T-cell (primary cell): Measurements from ENCODE around the gene FAXDC2. TPM values are rescaled to one million over a fixed set of nuclear protein-coding genes. Genes with fewer than 3 reads are reported as not detected.

Experiments
- ATAC-seq, 4 experiments: fragments of 200-7000 bp in 3 of 4; fragments of 150-1000 bp in 1 of 4; cut with Tn5 transposase; replicated peaks in 1 of 4; 1 replicate in 3 of 4; 2 replicates in 1 of 4; pipeline ENCODE4 v1.10.0; 2021; ENCODE audit warnings: moderate library complexity in 3 of 4, mild to moderate bottlenecking in 2 of 4, moderate number of reproducible peaks in 1 of 4
- CTCF ChIA-PET, 2 donors: fragments of 300-600 bp; sonication (Branson Sonifier 250); formaldehyde crosslinking; loops; one replicate each; lab custom pipeline; 2022; ENCODE audit warnings: antibody characterized with exemption in 2 of 2; lab: Charles Lee
- POLR2A ChIA-PET, 2 donors: fragments of 300-600 bp; sonication (Branson Sonifier 250); formaldehyde crosslinking; loops; one replicate each; lab custom pipeline; 2022; ENCODE audit warnings: antibody characterized with exemption in 2 of 2; lab: Charles Lee
- DNase-seq, 35 experiments: peaks; one replicate each; pipeline versions ENCODE4 v3.0.0 to v3.0.0-alpha.2; 2013 to 2023
- H3K27ac ChIP-seq: one replicate; pipeline ENCODE4 v1.5.1; 2013; ENCODE audit warnings: low read length
- H3K27me3 ChIP-seq, 2 experiments: replicated peaks in 1 of 2; 1 replicate in 1 of 2; 2 replicates in 1 of 2; pipeline versions ENCODE4 v1.6.1 to v1.7.0; 2013; ENCODE audit warnings: low read length in 1 of 2, mixed read lengths in 1 of 2; ENCODE audit not compliant: control insufficient read depth in 2 of 2, insufficient read depth in 2 of 2; ENCODE audit errors: extremely low read depth in 1 of 2
- H3K36me3 ChIP-seq, 2 donors: 1 replicate in 1 of 2; 2 replicates in 1 of 2; pipeline versions ENCODE4 v1.6.1 to v1.7.0; 2013; ENCODE audit warnings: low read length in 1 of 2; ENCODE audit not compliant: control insufficient read depth in 2 of 2, insufficient read depth in 1 of 2; ENCODE audit errors: extremely low read depth in 1 of 2
- H3K4me1 ChIP-seq, 2 experiments: 1 replicate in 1 of 2; 2 replicates in 1 of 2; pipeline versions ENCODE4 v1.6.1 to v1.7.0; 2013; ENCODE audit warnings: low read length in 2 of 2, mixed read lengths in 1 of 2; ENCODE audit not compliant: insufficient read depth in 2 of 2, control insufficient read depth in 1 of 2; ENCODE audit errors: extremely low read depth in 1 of 2
- H3K4me3 ChIP-seq, 2 donors: 1 replicate in 1 of 2; 2 replicates in 1 of 2; pipeline versions ENCODE4 v1.5.1 to v1.7.0; 2013; ENCODE audit warnings: mild to moderate bottlenecking in 2 of 2, low read length in 1 of 2, moderate library complexity in 1 of 2; ENCODE audit not compliant: control insufficient read depth in 1 of 2; ENCODE audit errors: extremely low read depth in 1 of 2
- H3K9me3 ChIP-seq: 2 replicates; pipeline ENCODE4 v1.7.0; 2013
- H3K27ac Mint-ChIP-seq, 2 donors: one replicate each; pipeline ENCODE4 v1.8.0; 2020 to 2021; ENCODE audit warnings: mild to moderate bottlenecking in 2 of 2, mixed read lengths in 2 of 2
- H3K27me3 Mint-ChIP-seq, 2 donors: one replicate each; pipeline ENCODE4 v1.8.0; 2021 to 2022; ENCODE audit warnings: mixed read lengths in 2 of 2
- H3K36me3 Mint-ChIP-seq: one replicate; pipeline ENCODE4 v1.8.0; 2021; ENCODE audit warnings: mixed read lengths
- H3K4me1 Mint-ChIP-seq, 3 donors: one replicate each; pipeline ENCODE4 v1.8.0; 2020 to 2022; ENCODE audit warnings: mixed read lengths in 3 of 3, mild to moderate bottlenecking in 1 of 3
- H3K4me3 Mint-ChIP-seq, 3 donors: one replicate each; pipeline ENCODE4 v1.8.0; 2020 to 2022; ENCODE audit warnings: mild to moderate bottlenecking in 3 of 3, mixed read lengths in 3 of 3, moderate library complexity in 3 of 3
- H3K9me3 Mint-ChIP-seq, 3 donors: one replicate each; pipeline ENCODE4 v1.8.0; 2020 to 2022; ENCODE audit warnings: mixed read lengths in 3 of 3
- WGBS: methylation state at CpG from one replicate; pipeline ENCODE4 v1.1.5; 2013; ENCODE audit warnings: missing lambda C conversion rate; ENCODE audit not compliant: insufficient coverage; 5-methylcytosine and 5-hydroxymethylcytosine counted together
- total RNA-seq, 35 experiments: library from RNA in 6 of 35; stranded (reverse) in 6 of 35; fragments of 120-200 nt in 1 of 35; gene quantifications; one replicate each; pipeline versions ENCODE4 v1.2.1 to v1.2.4 and lab custom pipeline; 2013 to 2026

The FAXDC2 gene
- total RNA-seq, 5 donors from 2014 or later (not counting 1 experiment from before 2014, with no cell fraction given) = 0.29 to 0.44 (median 0.38) TPM; not detected in 1

GRCh38 chr5:154794525-154795234 lies 55.7 kb downstream of the FAXDC2 start:
- no peak overlapping the region for H3K4me3 Mint-ChIP-seq
- DNase-seq = no peak
- POLR2A ChIA-PET = no interaction called here
- H3K27ac ChIP-seq = no peak overlapping the region
- no peak for ATAC-seq
- no CpG with 5 or more reads among the region's 7 CpGs for WGBS
- no peaks in the 10 kb centered on the region for H3K4me1 ChIP-seq
- no peak overlapping the region for H3K27ac Mint-ChIP-seq
- peaks cover 9 to 71% of the 10 kb centered on the region in 2 donors for H3K36me3 ChIP-seq
- H3K9me3 Mint-ChIP-seq = no peaks in the 10 kb centered on the region
- peaks cover 0 to 10% (median 10%) of the 10 kb centered on the region in 3 donors for H3K4me1 Mint-ChIP-seq
- no peaks in the 10 kb centered on the region for H3K27me3 Mint-ChIP-seq
- H3K4me3 ChIP-seq = no peak overlapping the region
- no peaks in the 10 kb centered on the region for H3K9me3 ChIP-seq
- peaks cover 57% of the 10 kb centered on the region for H3K36me3 Mint-ChIP-seq
- CTCF ChIA-PET = no interaction called here
- H3K27me3 ChIP-seq = no peaks in the 10 kb centered on the region

- Histone ChIP-seq H3K27ac (no peak overlapping the region), H3K4me1 (no peaks in the 10 kb centered on the region), H3K9me3 (no peaks in the 10 kb centered on the region), H3K36me3 (peaks cover 7 to 63% of the 10 kb centered on the region in 2 donors), H3K4me3 (no peak overlapping the region), H3K27me3 (no peaks in the 10 kb centered on the region)
- Mint-ChIP-seq H3K9me3 (no peaks in the 10 kb centered on the region), H3K4me1 (peaks cover 0 to 8% (median 7%) of the 10 kb centered on the region in 3 donors), H3K4me3 (no peak overlapping the region), H3K36me3 (peaks cover 49% of the 10 kb centered on the region), H3K27ac (no peak overlapping the region), H3K27me3 (no peaks in the 10 kb centered on the region)
- 89% methylated on average over 5 of the region's 32 CpGs for WGBS
- POLR2A ChIA-PET = no interaction called here
- DNase-seq (no peak), ATAC-seq (no peak)
- CTCF ChIA-PET = interaction anchor here in 1 of 2 donors (1.1 kb wide), 1 partner anchor 26 kb away, joined by 3 read pairs; no protein-coding TSS in a partner anchor
Measured at GRCh38 chr5:154793599-154794524, 56.5 kb downstream of the FAXDC2 start.

- ATAC-seq (no peak), DNase-seq (no peak)
- Mint-ChIP-seq H3K27ac (no peak overlapping the region), H3K27me3 (no peaks in the 10 kb centered on the region), H3K9me3 (no peaks in the 10 kb centered on the region), H3K4me3 (no peak overlapping the region), H3K4me1 (peaks cover 21 to 28% (median 26%) of the 10 kb centered on the region in 3 donors), H3K36me3 (peaks cover 40% of the 10 kb centered on the region)
- WGBS = 94% methylated on average over 3 of the region's 3 CpGs
- ChIA-PET CTCF (no interaction called here), POLR2A (interaction anchor here in 1 of 2 donors (0.5 kb wide), 1 partner anchor 22 kb away, joined by 5 read pairs; no protein-coding TSS in a partner anchor)
- Histone ChIP-seq H3K4me3 (no peak overlapping the region), H3K36me3 (peaks cover 7 to 52% of the 10 kb centered on the region in 2 donors), H3K27ac (no peak overlapping the region), H3K9me3 (no peaks in the 10 kb centered on the region), H3K4me1 (peaks cover 11 to 20% of the 10 kb centered on the region in 2 experiments), H3K27me3 (no peaks in the 10 kb centered on the region)
Measured at GRCh38 chr5:154791535-154791934, 58.9 kb downstream of the FAXDC2 start.

- no peak for DNase-seq
- Histone ChIP-seq H3K27me3 (no peaks in the 10 kb centered on the region), H3K36me3 (peaks cover 9 to 29% of the 10 kb centered on the region in 2 donors), H3K27ac (no peak overlapping the region), H3K4me3 (no peak overlapping the region), H3K4me1 (peaks cover 17 to 47% of the 10 kb centered on the region in 2 experiments), H3K9me3 (no peaks in the 10 kb centered on the region)
- peak overlapping the region in 2 of 3 donors; percentile 28 to 46 for H3K4me3 Mint-ChIP-seq
- H3K27ac Mint-ChIP-seq = peak overlapping the region; percentile 89 to 92
- no peaks in the 10 kb centered on the region for H3K9me3 Mint-ChIP-seq
- H3K36me3 Mint-ChIP-seq = peaks cover 21% of the 10 kb centered on the region
- CTCF ChIA-PET = no interaction called here
- no peaks in the 10 kb centered on the region for H3K27me3 Mint-ChIP-seq
- ATAC-seq = no peak
- whole genome bisulfite sequencing = no CpG with 5 or more reads among the region's 5 CpGs
- peaks cover 54 to 59% (median 57%) of the 10 kb centered on the region in 3 donors for H3K4me1 Mint-ChIP-seq
- POLR2A ChIA-PET = interaction anchor here in 1 of 2 donors (0.7 kb wide), 1 partner anchor 115 kb away, joined by 6 read pairs; no protein-coding TSS in a partner anchor
Measured at GRCh38 chr5:154788212-154788611, 62.2 kb downstream of the FAXDC2 start.

- no peak overlapping the region for H3K4me3 Mint-ChIP-seq
- no peaks in the 10 kb centered on the region for H3K9me3 ChIP-seq
- H3K36me3 ChIP-seq = peaks cover 2 to 11% of the 10 kb centered on the region in 2 donors
- no peaks in the 10 kb centered on the region for H3K27me3 ChIP-seq
- CTCF ChIA-PET = interaction anchor here in 1 of 2 donors (0.5 kb wide), 1 partner anchor 85 kb away, joined by 3 read pairs; no protein-coding TSS in a partner anchor
- peaks cover 72 to 77% (median 75%) of the 10 kb centered on the region in 3 donors for H3K4me1 Mint-ChIP-seq
- H3K27me3 Mint-ChIP-seq = no peaks in the 10 kb centered on the region
- DNase-seq (no peak), ATAC-seq (no peak)
- H3K36me3 Mint-ChIP-seq = peaks cover 9% of the 10 kb centered on the region
- POLR2A ChIA-PET = no interaction called here
- 100% methylated on average over 1 of the region's 2 CpGs for WGBS
- peak overlapping the region; percentile 48 to 92 for H3K27ac Mint-ChIP-seq
- no peak overlapping the region for H3K4me3 ChIP-seq
- H3K27ac ChIP-seq = no peak overlapping the region
- H3K9me3 Mint-ChIP-seq = no peaks in the 10 kb centered on the region
- H3K4me1 ChIP-seq = peaks cover 20 to 63% of the 10 kb centered on the region in 2 experiments
Measured at GRCh38 chr5:154786414-154786813, 64.0 kb downstream of the FAXDC2 start.

GRCh38 chr5:154784856-154785255 lies 65.5 kb downstream of the FAXDC2 start:
- H3K4me3 Mint-ChIP-seq = peak overlapping the region in 1 of 3 donors; percentile 17
- peaks cover 85 to 89% (median 87%) of the 10 kb centered on the region in 3 donors for H3K4me1 Mint-ChIP-seq
- no peaks in the 10 kb centered on the region for H3K27me3 Mint-ChIP-seq
- Histone ChIP-seq H3K4me1 (peaks cover 22 to 78% of the 10 kb centered on the region in 2 experiments), H3K27me3 (no peaks in the 10 kb centered on the region), H3K4me3 (no peak overlapping the region), H3K27ac (no peak overlapping the region), H3K9me3 (no peaks in the 10 kb centered on the region), H3K36me3 (peaks cover under 1 to 2% of the 10 kb centered on the region in 2 donors)
- ChIA-PET POLR2A (no interaction called here), CTCF (no interaction called here)
- peak overlapping the region; percentile 12 to 79 for H3K27ac Mint-ChIP-seq
- H3K36me3 Mint-ChIP-seq = no peaks in the 10 kb centered on the region
- no peaks in the 10 kb centered on the region for H3K9me3 Mint-ChIP-seq
- no peak for ATAC-seq
- no CpG with 5 or more reads among the region's 2 CpGs for WGBS
- no peak for DNase-seq
